Left ventricle myocardium inferior (tissue), 1 donor: ENCODE measurements around the gene CCM2. TPM values are rescaled to one million over a fixed set of nuclear protein-coding genes. Genes with fewer than 3 reads are reported as not detected.

ENCODE experiments used
- DNase-seq: peaks from one replicate; pipeline ENCODE4 v3.0.0-alpha.2; 2020
- H3K27ac ChIP-seq: fragments of 200-600 bp; replicated peaks from 2 replicates; pipeline ENCODE4 v1.8.0; 2021
- H3K27me3 ChIP-seq: fragments of 200-600 bp; 2 replicates; pipeline ENCODE4 v1.8.0; 2021; ENCODE audit warnings: low read depth
- H3K36me3 ChIP-seq: fragments of 200-600 bp; 2 replicates; pipeline ENCODE4 v1.8.0; 2021
- H3K4me1 ChIP-seq: fragments of 200-600 bp; 2 replicates; pipeline ENCODE4 v1.8.0; 2021
- H3K4me3 ChIP-seq: fragments of 200-600 bp; 2 replicates; pipeline ENCODE4 v1.8.0; 2021; ENCODE audit warnings: mild to moderate bottlenecking, moderate library complexity
- H3K9me3 ChIP-seq: fragments of 200-600 bp; replicated peaks from 2 replicates; pipeline ENCODE4 v1.8.0; 2021
- CTCF ChIP-seq: fragments of 200-600 bp; IDR thresholded peaks from 2 replicates; pipeline ENCODE4 v1.8.0; 2021; ENCODE audit warnings: antibody characterized with exemption, mild to moderate bottlenecking, borderline replicate concordance
- intact Hi-C: fragments of 100-400 bp; cut with micrococcal nuclease; formaldehyde crosslinking; loops from one replicate; pipeline ENCODE4 v1.11.0; 2022
- total RNA-seq: library from RNA; stranded (reverse); fragmentation: NEBNext Ultra II Directional; extraction: Animal tissue kit (Norgen Biotek cat#: 25700); gene quantifications from one replicate; pipeline ENCODE4 v1.2.1, GENCODE V29; 2021
- donor health status: DM: no; HTN: yes; CAD: no; lungs with severe emphysema.

Gene CCM2
- total RNA-seq, 1 donor from 2014 or later = 24.5 TPM

- Histone ChIP-seq H3K9me3 (no peaks in the 10 kb centered on the region), H3K27ac (no peak overlapping the region), H3K27me3 (no peaks in the 10 kb centered on the region), H3K4me3 (no peak overlapping the region), H3K4me1 (peaks cover 3% of the 10 kb centered on the region), H3K36me3 (peaks cover 15% of the 10 kb centered on the region)
- intact Hi-C loops = no loop called here
- DNase-seq = no peak
- TF ChIP-seq CTCF = no peak
Measured at GRCh38 chr7:45053401-45053800, 53.4 kb downstream of the CCM2 start.

- Histone ChIP-seq H3K27me3 (no peaks in the 10 kb centered on the region), H3K4me3 (no peak overlapping the region), H3K9me3 (no peaks in the 10 kb centered on the region), H3K27ac (no peak overlapping the region), H3K36me3 (peaks cover 15% of the 10 kb centered on the region), H3K4me1 (peaks cover 3% of the 10 kb centered on the region)
- intact Hi-C loops = no loop called here
- DNase-seq = no peak
- no peak for TF ChIP-seq CTCF
Measured at GRCh38 chr7:45053941-45054340, 53.9 kb downstream of the CCM2 start.

DNA sequence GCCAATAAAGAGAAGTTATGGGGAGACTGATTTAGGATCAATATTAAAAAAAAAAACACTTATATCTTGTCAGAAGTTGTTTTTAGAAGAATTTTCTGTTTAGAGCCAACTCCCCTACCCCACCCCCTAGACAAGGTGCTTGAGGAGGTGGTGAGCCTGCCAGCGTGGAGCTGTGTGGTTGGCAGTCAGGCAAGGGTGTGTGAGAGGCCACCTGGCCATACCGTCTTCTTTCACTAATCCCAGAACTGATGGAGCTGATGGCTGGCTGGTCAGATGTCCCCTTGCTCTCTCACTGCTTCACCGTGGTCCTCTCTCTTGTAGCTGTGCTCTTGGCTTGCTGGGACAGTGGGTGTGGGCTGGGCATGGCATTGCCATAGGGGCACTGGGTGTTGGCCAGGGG, 54.4 kb downstream of the CCM2 start:
- Histone ChIP-seq H3K4me3 (no peak overlapping the region), H3K36me3 (peaks cover 11% of the 10 kb centered on the region), H3K4me1 (peaks cover 3% of the 10 kb centered on the region), H3K9me3 (no peaks in the 10 kb centered on the region), H3K27me3 (no peaks in the 10 kb centered on the region), H3K27ac (no peak overlapping the region)
- no peak for TF ChIP-seq CTCF
- no peak for DNase-seq
- intact Hi-C loops = no loop called here

- Histone ChIP-seq H3K27ac (no peak overlapping the region), H3K27me3 (no peaks in the 10 kb centered on the region), H3K4me1 (peaks cover 3% of the 10 kb centered on the region), H3K9me3 (no peaks in the 10 kb centered on the region), H3K36me3 (peaks cover 6% of the 10 kb centered on the region), H3K4me3 (no peak overlapping the region)
- DNase-seq = no peak
- intact Hi-C loops = no loop called here
- TF ChIP-seq CTCF = no peak
Measured at GRCh38 chr7:45055016-45055415, 55.0 kb downstream of the CCM2 start.

- no peak for DNase-seq
- TF ChIP-seq CTCF = no peak
- Histone ChIP-seq H3K27me3 (no peaks in the 10 kb centered on the region), H3K9me3 (no peaks in the 10 kb centered on the region), H3K4me3 (no peak overlapping the region), H3K4me1 (peaks cover 3% of the 10 kb centered on the region), H3K36me3 (peaks cover 5% of the 10 kb centered on the region), H3K27ac (no peak overlapping the region)
- intact Hi-C loops = no loop called here
Measured at GRCh38 chr7:45055594-45056219, 55.7 kb downstream of the CCM2 start.

- no peak for DNase-seq
- Histone ChIP-seq H3K9me3 (no peaks in the 10 kb centered on the region), H3K36me3 (peaks cover 5% of the 10 kb centered on the region), H3K27ac (no peak overlapping the region), H3K4me3 (no peak overlapping the region), H3K4me1 (peaks cover 3% of the 10 kb centered on the region), H3K27me3 (no peaks in the 10 kb centered on the region)
- intact Hi-C loops = no loop called here
- TF ChIP-seq CTCF = no peak
Measured at GRCh38 chr7:45057878-45058277, 57.9 kb downstream of the CCM2 start.
